Measurements from ENCODE around the gene OR1I1.

DNA sequence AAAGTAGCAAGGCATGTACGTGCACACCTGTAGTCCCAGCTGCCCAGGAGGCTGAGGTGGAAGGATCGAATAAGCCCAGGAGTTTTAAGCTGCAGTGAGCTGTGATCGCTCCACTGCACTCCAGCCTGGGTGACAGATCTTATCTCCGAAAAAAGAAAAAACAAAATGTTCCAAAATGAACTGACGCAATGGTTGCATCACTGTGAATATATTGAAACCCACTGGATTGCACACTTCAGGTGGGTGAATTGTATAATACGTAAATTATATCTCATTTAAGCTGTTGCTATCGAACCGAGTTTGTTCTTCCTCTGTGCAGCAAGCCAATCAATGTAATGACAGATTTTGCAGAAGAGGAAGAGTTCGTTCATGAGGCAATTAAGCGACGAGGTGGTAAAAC is 34.3 kb upstream of the OR1I1 start:
- TF ChIP-seq, protein P1, sequence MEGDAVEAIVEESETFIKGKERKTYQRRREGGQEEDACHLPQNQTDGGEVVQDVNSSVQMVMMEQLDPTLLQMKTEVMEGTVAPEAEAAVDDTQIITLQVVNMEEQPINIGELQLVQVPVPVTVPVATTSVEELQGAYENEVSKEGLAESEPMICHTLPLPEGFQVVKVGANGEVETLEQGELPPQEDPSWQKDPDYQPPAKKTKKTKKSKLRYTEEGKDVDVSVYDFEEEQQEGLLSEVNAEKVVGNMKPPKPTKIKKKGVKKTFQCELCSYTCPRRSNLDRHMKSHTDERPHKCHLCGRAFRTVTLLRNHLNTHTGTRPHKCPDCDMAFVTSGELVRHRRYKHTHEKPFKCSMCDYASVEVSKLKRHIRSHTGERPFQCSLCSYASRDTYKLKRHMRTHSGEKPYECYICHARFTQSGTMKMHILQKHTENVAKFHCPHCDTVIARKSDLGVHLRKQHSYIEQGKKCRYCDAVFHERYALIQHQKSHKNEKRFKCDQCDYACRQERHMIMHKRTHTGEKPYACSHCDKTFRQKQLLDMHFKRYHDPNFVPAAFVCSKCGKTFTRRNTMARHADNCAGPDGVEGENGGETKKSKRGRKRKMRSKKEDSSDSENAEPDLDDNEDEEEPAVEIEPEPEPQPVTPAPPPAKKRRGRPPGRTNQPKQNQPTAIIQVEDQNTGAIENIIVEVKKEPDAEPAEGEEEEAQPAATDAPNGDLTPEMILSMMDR (IDR thresholded peaks at IDR 0.05; ENCODE audit: low read depth, low read length, poor library complexity, severe bottlenecking), result no peak
- TF ChIP-seq EZH2phosphoT487 (IDR thresholded peaks at IDR 0.05; ENCODE audit: borderline replicate concordance, low read length), result no peak
